H1 (cell line): ENCODE data around the gene EIF4E1B. TPM values are rescaled to one million over a fixed set of nuclear protein-coding genes. Genes with fewer than 3 reads are reported as not detected.

Source experiments
- CTCF ChIA-PET: fragments of 300-600 bp; sonication (Branson Sonifier 250); formaldehyde crosslinking; loops from one replicate; lab custom pipeline; 2021; ENCODE audit not compliant: partially characterized antibody; lab: Charles Lee
- POLR2A ChIA-PET: fragments of 300-600 bp; sonication (Branson Sonifier 250); formaldehyde crosslinking; loops from one replicate; lab custom pipeline; 2021; ENCODE audit warnings: inconsistent platforms; ENCODE audit not compliant: partially characterized antibody; lab: Charles Lee
- DNase-seq, 2 experiments: peaks; one replicate each; pipeline versions ENCODE4 v3.0.0 to v3.0.0-alpha.2; 2010 to 2022; ENCODE audit warnings: low spot score in 2 of 2, low read depth in 1 of 2, mixed read lengths in 1 of 2
- FAIRE-seq: peaks from 2 replicates; lab custom pipeline; 2011; peaks lifted over from hg19 to GRCh38; lab: Jason Lieb, UNC
- H2AFZ ChIP-seq: 2 replicates; pipeline ENCODE4 v1.8.1; 2012; ENCODE audit warnings: low read length, inconsistent platforms
- H2AK5ac ChIP-seq: 2 replicates; pipeline ENCODE4 v1.6.1; 2013; ENCODE audit warnings: low read depth, low read length
- H2BK120ac ChIP-seq: replicated peaks from 2 replicates; pipeline ENCODE3; 2013; ENCODE audit warnings: low read depth, low read length, inconsistent platforms
- H2BK12ac ChIP-seq: 2 replicates; pipeline ENCODE4 v1.6.1; 2013; ENCODE audit warnings: low read depth, low read length
- H2BK15ac ChIP-seq: 2 replicates; pipeline ENCODE4 v1.6.1; 2013; ENCODE audit warnings: low read length
- H2BK20ac ChIP-seq: 2 replicates; pipeline ENCODE4 v1.6.1; 2013; ENCODE audit warnings: low read length
- H2BK5ac ChIP-seq: 2 replicates; pipeline ENCODE4 v1.6.1; 2013; ENCODE audit warnings: low read depth, low read length
- H3K14ac ChIP-seq: 2 replicates; pipeline ENCODE4 v1.6.1; 2013; ENCODE audit warnings: inconsistent platforms; ENCODE audit not compliant: insufficient read length
- H3K18ac ChIP-seq: 2 replicates; pipeline ENCODE4 v1.6.1; 2013; ENCODE audit warnings: low read length; ENCODE audit errors: extremely low read depth
- H3K23ac ChIP-seq: 2 replicates; pipeline ENCODE4 v1.6.1; 2013; ENCODE audit warnings: inconsistent platforms; ENCODE audit not compliant: insufficient read length
- H3K23me2 ChIP-seq: 2 replicates; pipeline ENCODE4 v1.6.1; 2013; ENCODE audit warnings: low read depth, low read length
- H3K27ac ChIP-seq: 2 replicates; pipeline ENCODE4 v1.6.1; 2011; ENCODE audit warnings: low read depth, low read length, inconsistent platforms
- H3K27me3 ChIP-seq, 4 experiments: replicated peaks in 1 of 4; 1 replicate in 1 of 4; 2 replicates in 3 of 4; pipeline versions ENCODE4 v1.6.1 to v1.8.1; 2011 to 2013; ENCODE audit warnings: low read length in 3 of 4, mild to moderate bottlenecking in 3 of 4, inconsistent platforms in 2 of 4, mixed read lengths in 2 of 4, moderate library complexity in 1 of 4; ENCODE audit not compliant: control insufficient read depth in 3 of 4, insufficient read depth in 3 of 4; ENCODE audit errors: extremely low read depth in 1 of 4
- H3K36me3 ChIP-seq, 4 experiments: 2 replicates each; pipeline versions ENCODE4 v1.6.1 to v1.8.1; 2011 to 2013; ENCODE audit warnings: mild to moderate bottlenecking in 4 of 4, low read length in 3 of 4, moderate library complexity in 2 of 4, control low read depth in 1 of 4, inconsistent platforms in 1 of 4; ENCODE audit not compliant: insufficient read depth in 4 of 4, control insufficient read depth in 2 of 4
- H3K4ac ChIP-seq: replicated peaks from 2 replicates; pipeline ENCODE3; 2013; ENCODE audit warnings: low read length, low read depth, mixed read lengths, inconsistent platforms; ENCODE audit not compliant: insufficient read length
- H3K4me1 ChIP-seq, 4 experiments: replicated peaks in 1 of 4; 1 replicate in 1 of 4; 2 replicates in 3 of 4; pipeline versions ENCODE4 v1.6.1 to v1.8.1; 2011 to 2013; ENCODE audit warnings: low read length in 3 of 4, inconsistent platforms in 2 of 4, mixed read lengths in 1 of 4; ENCODE audit not compliant: insufficient read depth in 4 of 4, control insufficient read depth in 3 of 4
- H3K4me2 ChIP-seq, 2 experiments: 2 replicates each; pipeline versions ENCODE4 v1.6.1 to v1.8.1; 2011 to 2013; ENCODE audit warnings: low read depth in 2 of 2, low read length in 2 of 2, control low read depth in 1 of 2, inconsistent platforms in 1 of 2, mild to moderate bottlenecking in 1 of 2; ENCODE audit not compliant: insufficient read depth in 1 of 2
- H3K4me3 ChIP-seq, 4 experiments: fragments of 200-600, 300-600 bp in 1 of 4; sonication (generic), shearing (Covaris generic), sonication (Bioruptor Twin) in 1 of 4; 2 replicates each; pipeline versions ENCODE4 v1.5.1 to v1.8.1; 2011 to 2016; ENCODE audit warnings: low read length in 4 of 4, low read depth in 3 of 4, control low read depth in 2 of 4, inconsistent platforms in 2 of 4, mild to moderate bottlenecking in 2 of 4, mixed read lengths in 1 of 4, moderate library complexity in 1 of 4; ENCODE audit not compliant: insufficient read depth in 2 of 4; ENCODE audit errors: extremely low read depth in 1 of 4
- H3K56ac ChIP-seq: replicated peaks from 2 replicates; pipeline ENCODE3; 2013; ENCODE audit warnings: low read depth, mild to moderate bottlenecking, mixed read lengths, low read length, inconsistent platforms; ENCODE audit not compliant: insufficient read length
- H3K79me1 ChIP-seq: 2 replicates; pipeline ENCODE4 v1.6.1; 2013; ENCODE audit warnings: low read depth, low read length, control low read depth
- H3K79me2 ChIP-seq, 2 experiments: 2 replicates each; pipeline versions ENCODE4 v1.6.1 to v1.8.1; 2012 to 2013; ENCODE audit warnings: low read length in 2 of 2, mild to moderate bottlenecking in 2 of 2, inconsistent platforms in 1 of 2; ENCODE audit not compliant: insufficient read depth in 2 of 2, control insufficient read depth in 1 of 2
- H3K9ac ChIP-seq, 4 experiments: replicated peaks in 1 of 4; 1 replicate in 1 of 4; 2 replicates in 3 of 4; pipeline versions ENCODE4 v1.6.1 to v1.8.1; 2011 to 2013; ENCODE audit warnings: low read depth in 3 of 4, low read length in 3 of 4, control low read depth in 2 of 4, mild to moderate bottlenecking in 2 of 4, moderate library complexity in 2 of 4, inconsistent platforms in 1 of 4; ENCODE audit errors: extremely low read depth in 1 of 4
- H3K9me3 ChIP-seq, 2 experiments: 2 replicates each; pipeline versions ENCODE4 v1.6.1 to v1.8.1; 2012 to 2013; ENCODE audit warnings: mild to moderate bottlenecking in 2 of 2, moderate library complexity in 2 of 2, control low read depth in 1 of 2, inconsistent platforms in 1 of 2, low read depth in 1 of 2, low read length in 1 of 2, mixed read lengths in 1 of 2; ENCODE audit not compliant: insufficient read depth in 2 of 2
- H4K20me1 ChIP-seq, 2 experiments: replicated peaks in 1 of 2; 2 replicates each; pipeline versions ENCODE3 to v1.8.1; 2011 to 2013; ENCODE audit warnings: inconsistent platforms in 2 of 2, low read length in 2 of 2, mild to moderate bottlenecking in 1 of 2; ENCODE audit not compliant: insufficient read depth in 2 of 2, control insufficient read depth in 1 of 2
- H4K5ac ChIP-seq: 2 replicates; pipeline ENCODE4 v1.6.1; 2013; ENCODE audit warnings: low read length, low read depth, mixed read lengths, inconsistent platforms; ENCODE audit not compliant: insufficient read length
- H4K8ac ChIP-seq: 2 replicates; pipeline ENCODE4 v1.8.0; 2013; ENCODE audit warnings: mild to moderate bottlenecking, moderate library complexity, low read length, inconsistent platforms; ENCODE audit not compliant: insufficient read depth; ENCODE audit errors: extremely low read depth
- H4K91ac ChIP-seq: replicated peaks from 2 replicates; pipeline ENCODE3; 2013; ENCODE audit warnings: low read length, mixed read lengths, inconsistent platforms; ENCODE audit not compliant: insufficient read length
- CBX8 ChIP-seq: fragments of 300-800, 300-1000 bp; sonication (generic); IDR thresholded peaks from 2 replicates; pipeline ENCODE4 v1.7.1; 2016; ENCODE audit warnings: low read depth, low read length, borderline replicate concordance
- CREB1 ChIP-seq: IDR thresholded peaks from 2 replicates; pipeline ENCODE4 v1.6.1; 2012; ENCODE audit warnings: inconsistent platforms
- JUN ChIP-seq: IDR thresholded peaks from 2 replicates; pipeline ENCODE4 v1.6.1; 2011; ENCODE audit warnings: low read depth, mild to moderate bottlenecking, improper control_type of control experiment, low read length
- KDM5A ChIP-seq: fragments of 200-600 bp; IDR thresholded peaks from 2 replicates; pipeline ENCODE4 v1.7.1; 2012; ENCODE audit warnings: mild to moderate bottlenecking, low read length, inconsistent platforms, mixed read lengths
- RAD21 ChIP-seq, 2 experiments: IDR thresholded peaks in 1 of 2; conservative IDR thresholded peaks in 1 of 2; 2 replicates each; pipeline ENCODE4 v1.6.1; 2011; ENCODE audit warnings: low read depth in 2 of 2, low read length in 2 of 2, improper control_type of control experiment in 1 of 2, inconsistent platforms in 1 of 2, mild to moderate bottlenecking in 1 of 2, moderate library complexity in 1 of 2
- RFX5 ChIP-seq: IDR thresholded peaks from 2 replicates; pipeline ENCODE4 v1.6.1; 2011; ENCODE audit warnings: low read depth, low read length, improper control_type of control experiment, borderline replicate concordance
- SIN3A ChIP-seq, 2 experiments: IDR thresholded peaks in 1 of 2; conservative IDR thresholded peaks in 1 of 2; 2 replicates each; pipeline ENCODE4 v1.6.1; 2011 to 2012; ENCODE audit warnings: low read length in 2 of 2, improper control_type of control experiment in 1 of 2, low read depth in 1 of 2, mild to moderate bottlenecking in 1 of 2
- TBP ChIP-seq: IDR thresholded peaks from 2 replicates; pipeline ENCODE4 v1.6.1; 2011; ENCODE audit warnings: low read depth, low read length, improper control_type of control experiment
- WGBS, 2 experiments: shearing (Covaris generic) in 1 of 2; methylation state at CpG; one replicate each; pipeline versions ENCODE4 v1.1.6 to v1.1.7; 2013 to 2015; ENCODE audit warnings: low lambda C conversion rate in 2 of 2, mixed read lengths in 2 of 2, inconsistent platforms in 1 of 2, low coverage in 1 of 2, missing lambda C conversion rate in 1 of 2; ENCODE audit not compliant: insufficient replicate concordance in 2 of 2, insufficient coverage in 1 of 2, insufficient read length in 1 of 2; ENCODE audit errors: extremely low coverage in 1 of 2, missing lambda C conversion rate in 1 of 2; 5-methylcytosine and 5-hydroxymethylcytosine counted together
- polyA plus RNA-seq, 7 experiments: library from polyadenylated mRNA; depleted of rRNA in 3 of 7; stranded (reverse) in 5 of 7; unstranded in 2 of 7; fragments of >200 nt in 5 of 7; fragments of 200-250 nt in 2 of 7; gene quantifications; 1 replicate in 5 of 7; 2 replicates in 1 of 7; 4 replicates in 1 of 7; pipeline versions ENCODE4 v1.2.1 to v1.2.3, GENCODE V29; 2011 to 2013; ENCODE audit warnings: missing spikeins in 2 of 7, mixed read lengths in 2 of 7
- total RNA-seq: library from RNA; stranded (reverse); fragmentation: NEBNext Ultra II Directional; extraction: Animal tissue kit (Norgen Biotek cat#: 25700); gene quantifications from 2 replicates; pipeline ENCODE4 v1.2.1, GENCODE V29; 2021
- TF ChIP-seq, protein P1 (sequence below), 3 experiments: IDR thresholded peaks; 1 replicate in 2 of 3; 2 replicates in 1 of 3; pipeline versions ENCODE4 v1.5.1 to v1.6.1; 2011; ENCODE audit warnings: low read length in 3 of 3, mild to moderate bottlenecking in 3 of 3, inconsistent platforms in 2 of 3, low read depth in 1 of 3, moderate library complexity in 1 of 3; ENCODE audit not compliant: insufficient read depth in 1 of 3; ENCODE audit errors: control extremely low read depth in 1 of 3

EIF4E1B gene
- total and polyA plus RNA-seq, 2 of the 8 experiments (the other 6 are each of a cell fraction or from before 2014, with no cell fraction given): 0.97 to 1.3 TPM

DNA sequence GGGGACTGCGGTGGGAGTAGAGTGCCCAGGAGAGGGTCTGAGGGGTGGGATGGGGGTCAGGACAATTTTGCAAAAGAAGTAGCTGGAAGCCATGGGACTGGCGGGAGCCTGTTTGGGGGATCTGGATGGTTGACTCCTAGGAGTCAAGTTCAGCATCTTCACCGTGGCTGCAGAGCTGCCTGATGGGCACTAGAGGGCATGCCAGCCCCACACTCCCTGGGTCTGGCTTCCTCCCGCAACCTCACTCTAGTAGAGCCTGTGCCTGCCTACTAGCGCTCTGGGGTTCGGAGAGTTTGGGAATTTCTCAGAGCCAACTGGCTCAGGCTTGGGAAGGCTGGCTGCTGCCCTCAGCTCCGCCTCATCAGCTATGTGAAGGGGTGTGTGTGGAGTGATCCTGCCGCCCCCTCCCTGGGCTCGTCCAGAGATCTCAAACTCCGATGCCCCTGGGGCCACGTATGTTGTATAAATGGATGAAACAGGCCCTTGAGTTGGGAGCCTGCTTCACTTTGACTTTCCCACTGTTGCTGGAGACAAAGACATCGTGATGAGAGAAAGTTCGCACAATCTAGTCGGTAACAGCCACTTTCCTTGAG lies 27.6 kb downstream of the EIF4E1B start:
- Histone ChIP-seq H3K9ac (no peak overlapping the region), H3K27ac (no peak overlapping the region), H2AK5ac (no peak overlapping the region), H3K79me1 (no peaks in the 10 kb centered on the region), H2BK12ac (no peak overlapping the region), H4K8ac (no peak overlapping the region), H4K5ac (no peak overlapping the region), H3K14ac (no peak overlapping the region), H3K4me1 (peaks cover 0 to 3% (median 2%) of the 10 kb centered on the region in 4 experiments; a peak in 4 of 7 replicates), H4K91ac (no peak overlapping the region), H4K20me1 (peaks cover 0 to 7% of the 10 kb centered on the region in 2 experiments), H3K4me3 (no peak overlapping the region), H2BK5ac (no peak overlapping the region), H3K23me2 (peaks cover 4% of the 10 kb centered on the region; the same call in 1 of the 2 replicates), H2BK120ac (no peak overlapping the region), H2AFZ (no peak overlapping the region), H3K36me3 (peaks cover 0 to 6% (median 0%) of the 10 kb centered on the region in 4 experiments; a peak in 3 of 8 replicates), H3K23ac (no peak overlapping the region), H3K56ac (no peak overlapping the region), H3K18ac (no peak overlapping the region), H3K79me2 (no peaks in the 10 kb centered on the region), H3K4ac (peak overlapping the region; percentile 38), H3K9me3 (no peaks in the 10 kb centered on the region), H2BK20ac (no peak overlapping the region), H3K4me2 (no peak overlapping the region), H2BK15ac (peak overlapping the region; percentile 92), H3K27me3 (no peaks in the 10 kb centered on the region)
- FAIRE-seq: peak; percentile 69
- POLR2A ChIA-PET: interaction anchor here (0.8 to 1.4 kb wide), 3 partner anchors 30 to 360 kb away, joined by 3 read pairs; no protein-coding TSS in a partner anchor
- CTCF ChIA-PET: interaction anchor here (0.5 to 35.1 kb wide), 51 partner anchors 8 to 1327 kb away, joined by 3 to 859 read pairs (median 5); partner anchors contain the start of genes EIF4E1B, SNCB and TSPAN17
- peak; percentile 54 to 83 for DNase-seq
- 59% methylated on average over 14 of the region's 14 CpGs; no CpG with 5 or more reads in 1 of the 2 experiments for WGBS, 2 experiments
- TF ChIP-seq KDM5A (no peak), CREB1 (no peak), TBP (0 out of 2 replicates have a peak, but pooled peaks have one; percentile 18), RAD21 (IDR thresholded peaks at IDR 0.05 in 1 of 2, conservative IDR thresholded peaks at IDR 0.05 in 1 of 2; ENCODE audit: low read depth in 2 of 2, low read length in 2 of 2) (peak; percentile 93 to 96), SIN3A (conservative IDR thresholded peaks at IDR 0.05 in 1 of 2, IDR thresholded peaks at IDR 0.05 in 1 of 2; ENCODE audit: low read depth in 1 of 2, low read length in 2 of 2) (no peak), JUN (no peak), RFX5 (0 out of 2 replicates have a peak, but pooled peaks have one; percentile 28), CBX8 (no peak)
- TF ChIP-seq, protein P1, sequence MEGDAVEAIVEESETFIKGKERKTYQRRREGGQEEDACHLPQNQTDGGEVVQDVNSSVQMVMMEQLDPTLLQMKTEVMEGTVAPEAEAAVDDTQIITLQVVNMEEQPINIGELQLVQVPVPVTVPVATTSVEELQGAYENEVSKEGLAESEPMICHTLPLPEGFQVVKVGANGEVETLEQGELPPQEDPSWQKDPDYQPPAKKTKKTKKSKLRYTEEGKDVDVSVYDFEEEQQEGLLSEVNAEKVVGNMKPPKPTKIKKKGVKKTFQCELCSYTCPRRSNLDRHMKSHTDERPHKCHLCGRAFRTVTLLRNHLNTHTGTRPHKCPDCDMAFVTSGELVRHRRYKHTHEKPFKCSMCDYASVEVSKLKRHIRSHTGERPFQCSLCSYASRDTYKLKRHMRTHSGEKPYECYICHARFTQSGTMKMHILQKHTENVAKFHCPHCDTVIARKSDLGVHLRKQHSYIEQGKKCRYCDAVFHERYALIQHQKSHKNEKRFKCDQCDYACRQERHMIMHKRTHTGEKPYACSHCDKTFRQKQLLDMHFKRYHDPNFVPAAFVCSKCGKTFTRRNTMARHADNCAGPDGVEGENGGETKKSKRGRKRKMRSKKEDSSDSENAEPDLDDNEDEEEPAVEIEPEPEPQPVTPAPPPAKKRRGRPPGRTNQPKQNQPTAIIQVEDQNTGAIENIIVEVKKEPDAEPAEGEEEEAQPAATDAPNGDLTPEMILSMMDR (IDR thresholded peaks at IDR 0.05; ENCODE audit: control extremely low read depth in 1 of 3, insufficient read depth in 1 of 3, low read depth in 1 of 3, low read length in 3 of 3): peak in 2 of 3 experiments; percentile 91 to 96; a peak in 3 of 4 replicates
